HG03457 (cell line): ENCODE results near the gene MXI1.
"Not testable (repeated sequence)": the region's sequence is repeated elsewhere in the genome, so short reads cannot be mapped to it uniquely, and the experiment has no call there.

ENCODE experiments used
- ATAC-seq: cut with Tn5 transposase; IDR thresholded peaks from one replicate; pipeline ENCODE4 v1.9.1; 2021; ENCODE audit warnings: moderate number of reproducible peaks; ENCODE audit not compliant: unreplicated experiment

The MXI1 gene

DNA sequence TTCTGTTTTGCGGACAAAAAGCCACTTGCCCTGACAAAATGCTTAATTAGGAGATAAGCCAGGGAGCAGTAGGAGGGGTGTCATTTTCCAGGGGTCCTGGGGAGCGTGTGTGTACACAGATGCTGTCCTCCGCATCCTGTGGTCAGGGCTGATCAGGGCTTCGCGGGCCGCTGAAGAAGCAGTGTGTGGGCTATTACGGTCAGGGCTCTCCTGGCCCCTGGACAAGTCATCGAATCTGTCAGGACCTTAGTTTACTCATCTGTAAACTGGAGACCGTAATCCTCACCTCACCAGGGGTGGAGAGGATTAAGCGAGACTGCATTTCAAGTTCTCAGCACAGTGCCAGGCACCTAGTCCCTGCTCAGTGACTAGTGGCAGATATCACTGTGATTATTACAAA is 26.0 kb upstream of the MXI1 start:
- ATAC-seq, result no peak

DNA sequence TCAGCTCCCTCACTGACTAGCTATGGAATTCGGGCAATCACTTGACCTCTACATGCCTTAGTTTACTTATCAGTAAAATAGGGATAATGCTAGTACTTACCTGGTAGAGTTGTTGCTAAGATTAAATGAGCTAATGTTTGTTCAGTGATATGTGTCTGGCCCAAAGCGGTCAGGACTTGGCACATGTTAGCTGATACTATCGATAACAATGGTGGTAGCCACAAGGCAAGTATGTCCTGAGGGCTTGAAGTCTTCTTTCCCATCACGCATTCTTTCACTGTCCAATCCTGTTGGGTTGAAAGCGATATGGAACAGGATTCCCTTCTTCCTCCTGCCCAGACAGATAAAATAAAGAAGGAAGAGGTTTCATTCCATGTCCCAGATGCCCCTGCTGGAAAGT is 25.5 kb upstream of the MXI1 start:
- no peak for ATAC-seq

DNA sequence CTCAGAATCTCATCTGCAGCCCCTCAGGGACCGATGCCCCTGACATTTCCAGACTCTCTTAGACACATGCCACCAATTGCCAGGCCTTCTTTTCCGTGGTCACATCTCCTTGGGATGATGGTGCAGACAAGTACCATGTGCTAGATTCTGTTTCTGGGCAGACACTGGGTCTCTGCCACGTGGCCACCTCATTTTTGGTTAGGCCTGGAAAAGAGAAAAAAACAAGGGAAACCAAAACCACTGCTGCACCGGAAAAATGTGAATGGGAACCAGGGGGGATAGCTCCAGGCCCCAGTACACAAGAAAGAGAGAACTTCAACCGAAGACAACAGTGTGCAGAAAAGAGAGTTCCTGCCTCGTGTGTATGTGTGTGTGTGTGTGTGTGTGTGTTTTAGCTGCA is 23.0 kb upstream of the MXI1 start:
- no peak for ATAC-seq

DNA sequence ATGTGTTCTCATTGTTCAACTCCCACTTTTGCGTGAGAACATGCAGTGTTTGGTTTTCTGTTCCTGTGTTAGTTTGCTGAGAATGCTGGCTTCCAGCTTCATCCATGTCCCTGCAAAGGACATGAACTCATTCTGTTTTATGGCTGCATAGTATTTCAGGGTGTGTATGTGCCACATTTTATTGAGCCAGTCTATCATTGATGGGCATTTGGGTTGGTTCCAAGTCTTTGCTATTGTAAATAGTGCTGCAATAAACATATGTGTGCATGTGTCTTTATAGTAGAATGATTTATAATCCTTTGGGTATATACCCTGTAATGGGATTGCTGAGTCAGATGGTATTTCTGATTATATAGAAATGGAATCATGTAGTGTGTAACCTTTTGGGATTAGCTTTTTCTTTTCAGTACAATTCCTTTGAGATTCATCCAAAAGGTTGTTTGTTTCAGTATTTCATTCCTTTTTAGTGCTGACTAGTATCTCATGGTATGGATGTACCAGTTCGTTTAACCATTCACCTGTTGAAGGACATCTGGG is 21.7 kb upstream of the MXI1 start:
- not testable (repeated sequence) for ATAC-seq

DNA sequence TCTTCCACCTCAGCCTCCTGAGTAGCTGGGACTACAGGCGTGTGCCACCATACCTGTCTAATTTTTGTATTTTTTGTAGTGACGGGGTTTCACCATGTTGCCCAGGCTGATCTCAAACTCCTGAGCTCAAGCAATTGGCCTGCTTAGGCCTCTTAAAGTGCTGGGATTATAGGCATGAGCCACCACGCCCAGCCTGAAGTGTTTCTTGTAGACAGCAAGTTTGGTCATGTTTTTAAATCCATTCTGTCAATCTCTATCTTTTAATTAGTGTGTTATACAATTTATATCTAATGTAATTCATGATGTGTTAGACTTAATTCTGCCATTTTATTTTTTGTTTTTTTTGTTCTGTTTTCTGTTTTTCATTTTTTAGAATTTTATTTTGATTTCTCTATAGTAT is 17.2 kb upstream of the MXI1 start:
- ATAC-seq, result no peak

DNA sequence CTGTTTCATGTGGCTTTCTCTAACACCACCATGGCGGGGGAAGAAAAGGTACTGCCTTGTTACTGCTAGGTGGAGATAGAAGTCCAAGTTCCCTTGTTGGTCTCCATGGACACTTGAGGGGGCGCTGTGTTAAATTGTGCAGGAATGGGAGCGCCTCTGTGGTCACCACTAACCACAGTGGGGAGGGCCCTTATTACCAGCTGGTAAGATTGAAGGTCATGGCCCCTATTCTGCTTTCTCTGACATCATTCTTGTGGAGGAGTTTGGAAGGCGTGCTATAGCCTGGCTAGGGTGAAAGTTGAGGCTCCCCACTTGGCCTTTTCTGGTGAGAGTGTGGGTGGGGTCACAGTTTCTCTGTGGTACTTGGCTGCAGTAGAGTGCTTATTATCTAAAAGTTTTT is 14.9 kb upstream of the MXI1 start:
- peak; percentile 74 for ATAC-seq

DNA sequence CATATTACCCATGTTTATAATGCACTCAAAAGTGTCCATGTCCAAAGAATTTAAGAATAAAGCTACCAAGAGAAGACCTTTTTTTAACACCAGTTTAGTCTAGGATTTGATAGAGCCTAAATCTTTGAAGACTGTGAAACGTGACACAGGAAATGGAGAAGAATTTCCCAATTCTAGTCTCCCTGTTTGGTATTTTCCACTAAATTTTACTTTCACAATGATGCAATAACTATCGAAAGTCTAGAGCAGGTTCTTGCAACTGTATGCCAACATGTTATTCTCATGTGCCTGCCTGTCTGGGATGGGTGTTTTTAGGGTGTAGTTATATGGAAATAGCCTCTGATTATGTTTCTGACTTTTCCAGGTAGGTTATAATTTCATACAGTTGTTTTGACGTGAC is 6.9 kb upstream of the MXI1 start:
- no peak for ATAC-seq

DNA sequence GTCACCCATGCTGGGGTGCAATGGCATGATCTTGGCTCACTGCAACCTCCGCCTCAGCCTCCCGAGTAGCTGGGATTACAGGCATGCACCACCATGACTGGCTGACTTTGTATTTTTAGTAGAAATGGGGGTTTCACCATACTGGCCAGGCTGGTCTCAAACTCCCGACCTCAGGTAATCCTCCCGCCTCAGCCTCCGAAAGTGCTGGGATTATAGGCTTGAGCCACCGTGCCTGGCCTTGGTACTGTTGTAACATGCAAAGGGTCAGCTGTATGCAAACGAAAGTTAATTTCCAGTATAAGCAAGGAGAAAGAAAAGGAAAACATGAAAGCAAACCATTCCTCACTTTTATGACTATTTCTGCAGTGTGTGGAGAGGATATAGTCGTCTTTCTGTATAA is 6.4 kb upstream of the MXI1 start:
- ATAC-seq, result not testable (repeated sequence)

DNA sequence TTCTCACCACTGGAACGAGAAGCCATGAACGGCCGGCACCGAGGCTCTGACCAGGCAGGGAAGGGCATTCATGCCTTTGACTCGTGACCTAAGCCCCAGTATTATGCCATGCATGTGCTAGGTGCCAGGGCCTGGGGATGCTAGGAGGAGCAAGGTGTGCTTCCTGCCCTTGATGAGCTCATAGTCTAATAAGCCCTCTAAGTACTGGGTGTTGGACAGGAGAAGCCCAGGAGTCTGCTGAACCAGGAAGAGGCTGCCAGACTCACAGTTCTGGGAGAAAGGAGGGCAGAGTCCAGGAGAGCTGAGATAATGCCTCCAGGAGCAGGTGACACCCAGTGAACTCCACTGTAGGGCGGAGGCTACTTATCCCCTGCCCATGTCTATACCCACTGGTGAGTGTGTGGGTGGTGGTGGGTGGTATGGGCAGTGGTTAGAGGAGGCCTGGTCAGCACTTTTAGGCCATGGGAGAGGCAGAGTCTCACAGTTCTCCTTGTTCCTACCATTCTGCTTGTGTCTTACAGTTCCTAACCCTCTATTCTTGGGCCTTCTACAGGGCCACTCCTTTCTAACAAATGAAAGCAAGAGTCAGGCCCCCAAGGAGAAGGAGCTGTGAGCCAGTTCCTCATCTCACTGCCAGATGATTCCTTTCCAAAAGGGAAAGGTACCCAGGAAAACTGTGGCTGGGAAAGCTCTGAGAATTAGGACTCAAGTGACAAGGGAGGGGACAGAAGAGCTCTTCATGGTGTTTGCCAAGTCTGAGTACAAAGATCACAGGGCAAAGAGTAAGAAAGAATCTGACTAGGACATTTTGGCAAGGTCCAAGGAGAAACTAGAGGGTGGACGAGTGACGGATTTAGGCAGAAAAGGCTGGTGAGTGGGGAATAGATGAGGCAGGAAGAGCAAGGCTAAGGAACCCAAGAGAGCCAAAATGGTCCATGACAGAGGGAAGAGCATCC is 3.6 kb upstream of the MXI1 start:
- ATAC-seq, result no peak

DNA sequence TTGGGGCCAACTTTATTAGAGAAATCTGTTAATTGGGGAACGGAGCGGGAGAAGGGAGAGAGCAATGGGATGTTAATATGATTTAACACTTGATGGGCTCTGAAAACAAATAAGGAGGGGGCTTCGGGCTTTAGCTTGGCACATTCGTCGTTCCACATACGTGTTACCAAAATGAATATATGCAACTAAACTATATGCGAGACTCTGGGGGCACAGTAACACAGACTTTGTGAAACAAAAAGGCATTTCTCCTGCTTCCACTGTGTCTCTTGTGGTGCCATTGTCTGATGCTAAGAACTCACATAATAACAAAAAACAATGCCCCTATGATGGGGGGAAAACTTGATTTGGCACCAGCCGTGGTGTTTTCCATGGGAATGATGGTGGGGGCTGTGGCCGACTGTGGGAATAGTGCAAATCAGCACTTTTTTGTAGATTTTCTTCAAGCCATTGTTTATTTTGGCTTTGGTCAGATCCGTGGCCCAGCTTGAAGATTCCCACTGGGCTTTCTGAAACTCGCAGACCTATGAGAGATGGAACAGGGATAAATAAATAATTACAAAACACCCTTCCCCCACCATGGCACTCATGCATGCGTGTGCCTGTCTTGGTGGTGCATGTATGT is 2.2 kb upstream of the MXI1 start:
- ATAC-seq, result no peak

DNA sequence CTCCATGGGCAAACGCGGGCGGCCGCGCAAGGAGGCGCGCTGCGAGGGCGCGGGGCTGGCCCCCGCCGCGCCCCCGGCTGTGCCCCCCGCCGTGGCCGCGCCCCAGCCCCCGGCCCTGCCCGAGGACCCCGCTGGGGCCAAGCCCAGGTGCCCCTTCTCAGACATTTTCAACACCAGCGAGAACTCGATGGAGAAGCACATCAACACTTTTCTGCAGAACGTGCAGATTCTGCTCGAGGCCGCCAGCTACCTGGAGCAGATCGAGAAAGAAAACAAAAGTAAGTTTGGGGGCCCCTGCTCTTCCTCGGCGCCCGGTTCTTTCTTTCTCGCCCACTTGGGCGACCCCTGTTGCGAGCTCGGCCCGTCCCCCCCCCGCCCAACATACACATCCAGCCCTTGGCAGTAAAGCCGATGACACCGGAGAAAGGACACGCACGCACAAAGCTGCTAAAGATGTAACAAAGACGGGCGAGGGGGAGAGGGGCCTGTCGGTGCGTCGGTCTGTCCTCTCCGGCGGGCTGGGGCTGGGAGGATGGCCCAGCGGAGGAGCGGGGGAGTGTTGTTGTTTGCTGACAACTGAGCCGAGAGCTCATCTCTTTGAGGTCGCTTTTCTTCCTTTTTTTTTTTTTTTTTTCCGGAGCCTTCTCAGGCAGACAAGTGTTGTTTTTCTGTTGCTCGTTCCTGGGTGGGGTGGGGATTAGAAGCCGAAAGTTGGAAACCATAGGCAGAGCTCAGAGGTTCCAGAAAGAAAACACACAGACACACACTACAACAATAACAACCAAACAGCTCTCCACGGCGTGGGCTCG is 604 bp downstream of the MXI1 start:
- ATAC-seq, result no peak

DNA sequence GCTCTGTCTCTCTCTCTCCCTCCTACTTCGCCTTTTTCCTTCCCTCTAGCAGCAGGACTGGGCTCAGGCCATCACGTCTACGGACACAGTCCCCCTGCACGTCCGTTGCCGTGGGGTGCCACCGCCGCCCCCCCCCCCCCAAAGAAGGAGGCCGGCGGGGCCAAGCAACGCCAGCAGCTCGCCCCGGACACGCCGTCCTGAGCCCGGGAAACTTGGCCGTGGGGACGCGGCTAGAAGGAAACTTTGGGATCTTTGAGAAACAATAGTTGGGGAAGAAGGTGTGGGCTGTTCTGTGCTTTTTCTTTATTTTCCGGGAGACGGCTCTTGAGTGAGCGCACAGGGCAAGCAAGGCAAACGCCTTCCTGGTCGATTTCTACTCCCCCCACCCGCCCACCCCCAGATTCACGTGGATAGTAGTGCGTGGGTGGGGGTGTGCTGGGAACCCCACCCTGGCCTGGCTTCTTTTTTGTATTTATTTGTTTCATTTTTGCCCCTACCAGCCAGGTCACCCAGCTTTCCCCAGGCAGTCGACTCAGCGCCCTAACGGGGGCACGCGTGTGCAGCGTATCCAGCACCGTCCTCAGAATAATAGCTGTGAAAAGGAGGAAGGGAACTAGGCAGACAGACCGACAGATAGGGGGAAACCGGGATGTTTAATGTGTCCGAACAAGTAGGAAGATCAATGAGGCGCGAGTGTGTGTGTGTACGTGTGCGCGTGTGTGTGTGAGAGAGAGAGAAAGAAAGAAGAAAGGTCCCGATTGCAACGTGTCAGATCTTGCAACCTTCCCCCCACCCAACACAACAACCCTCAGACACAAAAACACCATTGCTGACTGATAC is 1.4 kb downstream of the MXI1 start:
- ATAC-seq, result no peak

DNA sequence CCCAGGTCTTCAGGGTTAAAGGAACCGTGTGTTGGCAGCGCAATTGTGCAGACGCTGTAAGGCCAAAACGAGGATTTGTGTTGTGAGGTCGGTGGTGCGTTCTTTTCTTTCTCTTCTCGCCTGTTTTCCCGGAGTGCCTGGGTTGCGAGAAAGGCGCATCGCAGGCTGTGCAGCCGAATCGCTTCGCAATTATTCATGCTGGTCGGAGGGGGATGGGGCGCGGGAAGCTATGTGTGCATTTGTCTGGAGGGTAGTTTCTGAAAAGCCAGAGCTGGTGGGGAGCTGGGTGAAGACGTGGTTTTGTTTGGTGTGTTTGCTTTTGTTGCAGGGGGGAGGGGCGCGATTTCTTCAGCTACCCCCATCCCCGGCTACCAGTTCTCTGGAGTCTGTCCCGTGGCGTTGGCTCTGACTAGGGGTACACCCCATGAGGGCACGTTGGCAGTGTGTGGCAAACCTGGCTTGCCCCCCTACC is 2.1 kb downstream of the MXI1 start:
- no peak for ATAC-seq

DNA sequence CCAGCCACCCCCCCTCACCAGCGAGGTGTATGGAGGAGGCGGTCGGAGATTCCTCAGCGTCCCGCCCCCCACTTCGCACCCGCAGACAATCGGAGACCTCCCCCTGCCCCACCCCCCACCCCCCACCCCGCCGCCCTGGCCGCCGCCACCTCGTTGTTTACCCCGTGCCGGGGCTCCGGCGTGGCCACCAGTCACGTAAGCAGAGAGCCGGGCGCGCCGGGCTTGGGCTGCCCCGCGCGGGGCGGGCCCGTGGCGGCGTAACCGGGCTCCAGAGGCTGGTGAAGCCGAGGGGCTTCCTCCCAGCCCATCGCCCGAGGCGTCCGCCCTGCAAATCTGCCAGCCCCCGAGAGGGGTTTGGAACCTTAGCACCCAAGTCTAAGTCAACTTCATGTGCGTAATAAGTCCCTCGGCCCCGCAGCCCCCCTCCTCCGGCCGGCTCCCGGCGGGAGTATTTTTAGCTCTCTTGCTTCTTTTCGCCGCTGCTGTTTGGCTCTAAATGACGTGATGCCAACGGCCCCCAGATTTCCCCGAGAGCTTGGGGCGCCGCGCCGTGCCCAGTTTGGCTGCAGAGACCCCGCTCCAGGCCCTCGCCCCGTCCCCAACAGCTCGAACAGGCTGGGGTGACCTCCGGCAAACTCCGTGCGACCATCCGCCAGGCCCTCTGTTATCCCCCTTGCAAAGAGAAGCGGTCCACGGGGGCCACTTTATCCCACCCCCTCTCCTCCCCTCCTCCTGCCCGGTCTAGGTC is 2.7 kb downstream of the MXI1 start:
- no peak for ATAC-seq

DNA sequence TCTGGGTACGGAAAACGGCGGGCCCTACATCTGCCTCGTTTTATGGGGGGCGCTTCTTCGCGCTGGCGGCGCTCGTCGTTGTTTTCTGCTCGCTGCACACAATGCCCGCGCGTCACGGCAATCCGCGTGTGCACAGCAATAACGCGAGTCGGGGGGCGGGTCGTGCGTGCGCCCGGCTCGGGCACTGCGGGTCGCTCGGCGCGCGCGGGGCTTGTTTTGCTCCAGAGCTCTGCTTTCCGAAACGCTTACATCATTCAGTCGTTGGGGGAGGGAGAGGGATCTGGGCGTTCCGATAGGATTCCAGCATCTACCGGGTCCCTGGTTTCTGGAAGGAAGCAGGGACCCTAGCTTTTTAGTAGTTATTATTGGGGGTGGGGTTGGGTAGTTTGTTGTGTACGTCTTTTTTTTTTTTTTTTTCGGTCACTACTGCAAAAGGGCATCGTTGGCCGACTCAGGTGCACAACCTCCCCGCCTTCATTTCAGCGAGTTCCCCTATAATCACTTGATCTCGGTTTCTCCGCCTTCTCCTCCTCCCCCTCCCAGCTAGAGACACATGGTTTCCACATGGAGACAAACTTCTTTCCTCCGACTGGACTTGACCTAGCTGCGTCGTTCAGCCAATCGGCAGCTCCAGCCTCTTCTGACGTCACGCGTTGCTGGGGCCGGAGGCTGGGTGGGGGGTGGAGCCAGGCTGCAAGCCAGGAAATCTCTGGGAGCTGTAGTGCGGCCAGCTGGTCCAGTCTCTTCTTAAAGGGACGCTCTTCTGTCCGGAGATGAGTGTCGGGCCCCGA is 3.5 kb downstream of the MXI1 start:
- peak; percentile 65 for ATAC-seq

DNA sequence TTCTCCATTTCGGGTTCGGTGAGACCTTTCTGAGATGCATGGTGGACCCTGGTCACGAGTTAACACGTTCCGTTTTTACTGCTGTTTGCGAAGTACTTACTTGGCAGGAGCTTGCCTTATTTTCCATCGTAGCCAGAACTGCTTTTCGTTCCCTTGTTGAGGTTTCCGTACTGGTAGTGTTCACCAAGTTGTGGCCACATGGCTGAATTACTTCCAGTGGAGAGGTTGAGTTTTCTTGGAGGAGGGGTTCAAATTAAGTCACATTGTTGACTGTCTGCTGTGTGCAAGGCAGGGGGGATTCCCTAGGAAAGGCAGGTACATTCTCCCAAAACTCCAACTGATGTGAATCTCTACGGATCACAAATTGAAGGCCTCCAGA is 4.0 kb downstream of the MXI1 start:
- no peak for ATAC-seq

DNA sequence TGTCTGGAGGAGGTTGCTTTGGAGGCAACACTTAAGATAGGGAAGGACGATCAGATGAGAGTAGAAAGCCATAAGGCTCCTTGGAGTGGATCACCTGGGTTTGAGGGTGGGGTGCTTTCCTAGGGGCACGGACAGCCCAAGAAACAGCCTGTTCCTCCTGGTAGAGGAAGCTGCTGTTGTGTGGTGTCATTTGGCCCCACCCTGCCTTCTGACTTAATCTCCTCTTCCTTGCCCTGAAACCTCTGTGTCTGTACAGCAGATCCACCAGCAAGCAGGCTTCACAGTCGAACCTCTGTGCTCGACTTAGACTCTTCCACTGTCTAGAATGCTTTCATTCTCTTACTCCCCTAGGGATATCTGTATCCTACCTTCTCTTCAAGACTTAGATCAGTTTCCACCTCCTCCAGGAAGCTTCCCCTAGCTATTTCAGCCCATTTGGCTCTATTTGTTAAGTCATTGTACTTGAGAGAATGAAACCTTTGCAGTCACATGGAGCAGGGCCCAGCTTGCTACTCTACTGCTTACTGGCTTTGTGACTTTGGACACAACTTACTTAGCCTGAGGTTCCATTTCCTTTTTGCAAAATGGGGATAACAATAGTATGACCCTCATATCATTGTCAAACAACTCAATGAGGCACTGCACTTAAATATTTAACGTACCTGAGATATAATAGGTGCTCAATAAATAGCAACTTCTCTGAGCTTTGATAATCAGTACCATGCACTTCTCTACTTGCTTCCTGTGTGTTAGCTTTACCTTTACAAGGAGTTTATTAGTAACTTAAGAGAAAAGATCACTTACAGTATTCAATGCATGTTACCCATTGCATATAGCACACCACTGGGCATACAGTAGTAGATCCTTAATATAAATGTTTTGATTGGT is 5.0 kb downstream of the MXI1 start:
- no peak for ATAC-seq

DNA sequence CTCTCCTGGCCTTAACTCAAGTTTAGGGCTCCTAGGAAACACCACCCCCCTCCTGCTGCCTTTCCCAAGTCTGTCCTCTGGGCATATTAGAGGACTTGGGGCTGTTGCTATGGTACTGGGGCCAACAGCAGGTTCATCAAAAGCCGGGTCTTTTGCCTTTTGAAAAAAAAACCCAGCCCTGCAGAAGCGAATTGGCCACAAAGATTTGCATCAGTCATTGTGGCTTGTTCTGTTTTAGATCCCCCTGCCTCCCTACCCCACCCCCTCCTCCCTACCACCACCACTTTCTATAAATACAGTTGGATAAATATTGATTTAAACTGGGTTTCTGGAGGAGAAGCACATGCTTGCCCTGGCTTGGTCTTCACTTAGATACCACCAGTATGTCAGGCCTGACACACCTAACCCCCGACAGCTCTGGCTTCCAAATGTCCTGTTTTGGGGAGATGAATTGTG is 7.0 kb downstream of the MXI1 start:
- ATAC-seq, result no peak
